Parathyroid adenoma (tissue), 2 donors: ENCODE data around the gene KHDC3L.

Source experiments
- H2AFZ ChIP-seq: fragments of 300-600 bp; sonication (generic); one replicate; pipeline ENCODE4 v1.7.0; 2017; ENCODE audit warnings: antibody characterized with exemption, mild to moderate bottlenecking
- H3K27ac ChIP-seq: fragments of 300-600 bp; sonication (generic); one replicate; pipeline ENCODE4 v1.7.0; 2017
- H3K27me3 ChIP-seq: fragments of 300-600 bp; sonication (generic); one replicate; pipeline ENCODE4 v1.7.0; 2017; ENCODE audit warnings: low read length; ENCODE audit not compliant: control insufficient read depth, insufficient read depth
- H3K36me3 ChIP-seq: fragments of 300-600 bp; sonication (generic); one replicate; pipeline ENCODE4 v1.7.0; 2017; ENCODE audit warnings: low read length; ENCODE audit not compliant: control insufficient read depth, insufficient read depth
- H3K4me1 ChIP-seq: fragments of 300-600 bp; sonication (generic); one replicate; pipeline ENCODE4 v1.7.0; 2017; ENCODE audit warnings: control low read depth
- H3K4me2 ChIP-seq: fragments of 300-600 bp; sonication (generic); one replicate; pipeline ENCODE4 v1.7.0; 2017; ENCODE audit warnings: low read length
- H3K4me3 ChIP-seq: fragments of 300-600 bp; sonication (generic); one replicate; pipeline ENCODE4 v1.7.0; 2017; ENCODE audit warnings: low read depth, low read length
- H3K79me2 ChIP-seq: fragments of 300-600 bp; sonication (generic); one replicate; pipeline ENCODE4 v1.7.0; 2017; ENCODE audit warnings: control low read depth
- H3K9ac ChIP-seq: fragments of 300-600 bp; sonication (generic); one replicate; pipeline ENCODE4 v1.7.0; 2017; ENCODE audit warnings: mild to moderate bottlenecking
- H3K9me3 ChIP-seq: fragments of 300-600 bp; sonication (generic); one replicate; pipeline ENCODE4 v1.7.0; 2017; ENCODE audit warnings: low read length; ENCODE audit not compliant: control insufficient read depth
- CTCF ChIP-seq: fragments of 300-600 bp; sonication (generic); IDR thresholded peaks from one replicate; pipeline ENCODE4 v1.7.0; 2017; ENCODE audit warnings: antibody characterized with exemption, mild to moderate bottlenecking
- donor health status: primary hyperparathyroidism.

KHDC3L gene

GRCh38 chr6:73342174-73342573 lies 20.3 kb upstream of the KHDC3L start:
- no peak overlapping the region for H3K27ac ChIP-seq
- H3K4me1 ChIP-seq: no peaks in the 10 kb centered on the region
- no peaks in the 10 kb centered on the region for H3K9me3 ChIP-seq
- H3K27me3 ChIP-seq: no peaks in the 10 kb centered on the region
- no peak overlapping the region for H2AFZ ChIP-seq
- no peak for TF ChIP-seq CTCF
- no peak overlapping the region for H3K9ac ChIP-seq
- no peaks in the 10 kb centered on the region for H3K36me3 ChIP-seq
- H3K4me3 ChIP-seq: no peak overlapping the region
- H3K4me2 ChIP-seq: no peak overlapping the region
- no peaks in the 10 kb centered on the region for H3K79me2 ChIP-seq

- Histone ChIP-seq H3K4me1 (no peaks in the 10 kb centered on the region), H3K4me2 (no peak overlapping the region), H2AFZ (no peak overlapping the region), H3K36me3 (no peaks in the 10 kb centered on the region), H3K9ac (no peak overlapping the region), H3K79me2 (no peaks in the 10 kb centered on the region), H3K4me3 (no peak overlapping the region), H3K27ac (no peak overlapping the region), H3K9me3 (no peaks in the 10 kb centered on the region), H3K27me3 (no peaks in the 10 kb centered on the region)
- TF ChIP-seq CTCF: no peak
Observed at GRCh38 chr6:73343164-73343563, 19.3 kb upstream of the KHDC3L start.

GRCh38 chr6:73348550-73349204 lies 13.8 kb upstream of the KHDC3L start:
- H3K4me3 ChIP-seq: no peak overlapping the region
- no peaks in the 10 kb centered on the region for H3K9me3 ChIP-seq
- H3K36me3 ChIP-seq: no peaks in the 10 kb centered on the region
- no peaks in the 10 kb centered on the region for H3K79me2 ChIP-seq
- H2AFZ ChIP-seq: no peak overlapping the region
- H3K27ac ChIP-seq: no peak overlapping the region
- TF ChIP-seq CTCF: no peak
- H3K4me2 ChIP-seq: no peak overlapping the region
- H3K4me1 ChIP-seq: no peaks in the 10 kb centered on the region
- no peak overlapping the region for H3K9ac ChIP-seq
- H3K27me3 ChIP-seq: no peaks in the 10 kb centered on the region

- Histone ChIP-seq H3K4me3 (no peak overlapping the region), H3K4me2 (no peak overlapping the region), H3K9me3 (no peaks in the 10 kb centered on the region), H3K27ac (no peak overlapping the region), H3K4me1 (no peaks in the 10 kb centered on the region), H3K36me3 (no peaks in the 10 kb centered on the region), H3K9ac (no peak overlapping the region), H3K79me2 (no peaks in the 10 kb centered on the region), H2AFZ (no peak overlapping the region), H3K27me3 (no peaks in the 10 kb centered on the region)
- TF ChIP-seq CTCF: no peak
Observed at GRCh38 chr6:73349311-73349710, 13.1 kb upstream of the KHDC3L start.
